ENCODE measurements around the gene CCDC57.

The CCDC57 gene

DNA sequence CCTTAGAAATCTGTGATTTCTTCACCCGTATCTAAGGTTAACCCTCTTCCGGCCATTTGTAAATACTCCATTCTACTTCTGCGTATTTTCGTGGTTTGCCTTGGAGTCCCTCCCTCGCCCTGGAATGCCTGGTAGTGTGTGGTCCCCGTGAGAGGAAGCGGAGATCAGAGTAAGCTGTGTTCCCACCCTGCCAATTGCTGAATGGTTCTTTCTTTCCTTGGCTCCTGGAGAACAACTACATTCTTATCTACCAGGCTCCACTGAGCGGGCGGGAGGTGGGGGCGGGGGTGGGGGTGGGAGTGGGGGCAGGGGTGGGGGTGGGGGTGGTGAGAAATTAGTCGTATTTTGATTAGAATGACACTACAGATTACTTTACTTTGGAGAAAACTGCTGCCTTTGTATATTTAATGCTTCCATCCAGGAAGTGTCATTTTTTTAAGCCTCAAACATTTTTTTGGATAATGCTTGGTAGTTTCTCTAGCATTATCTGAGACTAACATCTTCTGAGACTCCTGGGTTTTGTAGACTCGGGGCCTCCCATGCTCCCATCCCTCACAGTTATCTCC, 93.7 kb downstream of the CCDC57 start:
- DNase-seq = no peak

GRCh38 chr17:82118168-82118814, 94.4 kb downstream of the CCDC57 start:
- DNase-seq = no peak

DNA sequence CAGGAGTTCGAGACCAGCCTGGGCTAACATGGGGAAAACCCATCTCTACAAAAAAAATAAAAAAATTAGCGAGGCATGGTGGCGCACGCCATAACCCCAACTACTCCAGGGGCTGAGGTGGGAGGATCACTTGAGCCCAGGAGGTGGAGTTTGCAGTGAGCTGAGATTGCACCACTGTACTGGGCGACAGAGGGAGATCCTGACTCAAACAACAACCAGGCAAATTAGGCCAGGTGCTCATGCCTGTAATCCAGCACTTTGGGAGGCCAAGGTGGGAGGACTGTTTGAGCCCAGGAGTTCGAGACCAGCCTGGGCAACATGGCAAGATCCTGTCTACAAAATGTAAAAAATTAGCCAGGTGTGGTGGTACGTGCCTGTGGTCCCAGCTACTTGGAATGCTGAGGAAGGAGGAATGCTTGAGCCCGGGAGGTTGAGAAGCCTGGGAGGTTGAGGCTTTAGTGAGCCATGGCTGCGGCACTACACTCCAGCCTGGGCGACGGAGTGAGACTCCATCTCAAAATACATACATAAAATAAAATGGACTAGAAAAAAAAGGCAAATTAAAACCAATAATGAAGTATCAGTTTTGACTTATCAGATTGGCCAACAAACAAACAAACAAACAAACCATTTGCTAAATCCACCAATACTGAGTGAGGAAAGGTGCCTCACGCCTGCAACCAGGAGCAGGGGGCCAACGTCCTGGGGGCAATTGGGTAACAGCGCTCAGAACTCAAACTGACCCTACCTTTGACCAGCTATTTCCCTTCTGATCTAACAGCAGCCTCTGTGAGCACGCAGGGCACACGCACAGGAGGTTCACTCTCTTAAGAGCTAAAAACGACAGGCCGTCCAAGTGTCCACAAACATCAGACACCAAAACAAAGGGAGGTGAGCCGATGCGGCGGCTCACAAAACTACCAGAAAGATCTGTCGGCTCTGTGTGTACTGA, 95.2 kb downstream of the CCDC57 start:
- DNase-seq = no peak

- DNase-seq = no peak
Measured at GRCh38 chr17:82116246-82116645, 96.4 kb downstream of the CCDC57 start.

- no peak for DNase-seq
Measured at GRCh38 chr17:82114872-82115271, 97.8 kb downstream of the CCDC57 start.

DNA sequence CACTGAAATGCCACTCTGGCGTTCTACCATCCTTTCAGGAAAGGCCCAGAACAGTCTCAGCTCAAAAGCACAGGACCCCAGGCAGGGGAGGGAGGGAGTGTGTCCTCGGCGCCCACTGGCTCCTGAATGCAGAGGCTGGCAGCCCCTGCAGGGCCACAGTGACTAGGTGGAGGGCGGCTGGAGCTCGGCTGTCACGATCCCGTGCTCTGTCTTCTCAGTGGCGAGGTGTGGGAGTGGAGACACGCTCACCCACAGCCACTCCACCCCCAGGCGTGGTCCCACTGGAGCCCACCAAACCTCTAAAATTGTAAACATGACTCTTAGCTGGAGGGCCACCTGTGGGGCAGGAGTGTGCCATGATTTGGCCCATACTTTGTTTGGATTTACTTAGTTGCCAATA, 98.2 kb downstream of the CCDC57 start:
- DNase-seq = no peak

- no peak for DNase-seq
Measured at GRCh38 chr17:82113941-82114340, 98.7 kb downstream of the CCDC57 start.

DNA sequence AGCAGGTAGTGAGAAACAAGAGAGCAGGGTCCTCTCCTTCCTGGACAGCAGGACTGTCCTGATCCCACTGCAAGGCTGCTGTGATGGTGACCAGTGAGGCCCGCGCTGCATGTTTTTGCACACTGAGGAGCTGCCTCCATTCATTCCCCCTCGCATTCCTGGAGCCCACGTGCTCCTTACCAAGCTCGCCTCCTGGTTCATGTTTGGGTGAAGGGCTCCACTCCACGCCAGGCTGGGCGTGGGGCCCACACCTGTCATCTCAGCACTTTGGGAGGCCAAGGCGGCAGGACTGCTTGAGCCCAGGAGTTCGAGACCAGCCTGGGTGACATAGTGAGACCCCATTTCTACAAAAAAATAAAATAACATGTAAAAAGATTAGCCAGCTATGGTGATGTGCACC, 99.2 kb downstream of the CCDC57 start:
- no peak for DNase-seq

GRCh38 chr17:82112914-82113311, 99.7 kb downstream of the CCDC57 start:
- no peak for DNase-seq

DNA sequence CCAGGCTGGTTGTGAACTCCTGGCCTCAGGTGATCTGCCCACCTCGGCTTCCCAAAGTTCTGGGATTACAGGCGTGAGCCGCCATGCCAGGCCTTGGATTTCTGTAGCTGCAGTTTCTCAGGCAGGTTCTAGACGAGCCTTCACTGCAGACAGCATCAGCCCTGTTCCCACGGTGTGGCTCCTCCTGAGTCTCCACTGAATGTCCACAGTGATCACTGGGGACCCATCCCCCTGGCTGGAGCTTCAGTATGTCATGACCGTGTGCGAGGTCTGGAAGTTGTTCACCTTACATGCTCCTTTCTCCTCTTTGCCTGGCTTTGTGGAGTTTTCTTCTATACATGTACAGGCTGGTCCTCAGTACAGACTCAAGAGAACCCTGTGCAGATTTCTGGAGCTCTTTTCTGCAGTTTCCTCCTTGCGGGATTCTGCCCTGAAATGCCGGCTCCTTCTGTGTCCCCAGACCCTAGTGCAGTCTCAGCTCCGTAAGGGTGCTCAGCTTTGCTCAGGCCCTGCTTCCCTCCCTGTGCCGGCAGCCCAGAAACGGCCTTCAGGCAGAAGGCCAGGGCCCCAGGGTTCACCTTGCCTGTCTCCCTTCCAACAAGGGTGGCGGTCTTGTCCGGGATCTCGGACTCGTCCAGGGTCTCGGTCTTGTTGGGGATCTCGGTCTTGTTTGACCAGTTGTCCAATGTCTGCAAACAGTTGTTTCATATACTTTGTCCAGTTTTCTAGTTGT, 100.3 kb downstream of the CCDC57 start:
- DNase-seq = no peak

GRCh38 chr17:82110298-82110697, 102.3 kb downstream of the CCDC57 start:
- no peak for DNase-seq

DNA sequence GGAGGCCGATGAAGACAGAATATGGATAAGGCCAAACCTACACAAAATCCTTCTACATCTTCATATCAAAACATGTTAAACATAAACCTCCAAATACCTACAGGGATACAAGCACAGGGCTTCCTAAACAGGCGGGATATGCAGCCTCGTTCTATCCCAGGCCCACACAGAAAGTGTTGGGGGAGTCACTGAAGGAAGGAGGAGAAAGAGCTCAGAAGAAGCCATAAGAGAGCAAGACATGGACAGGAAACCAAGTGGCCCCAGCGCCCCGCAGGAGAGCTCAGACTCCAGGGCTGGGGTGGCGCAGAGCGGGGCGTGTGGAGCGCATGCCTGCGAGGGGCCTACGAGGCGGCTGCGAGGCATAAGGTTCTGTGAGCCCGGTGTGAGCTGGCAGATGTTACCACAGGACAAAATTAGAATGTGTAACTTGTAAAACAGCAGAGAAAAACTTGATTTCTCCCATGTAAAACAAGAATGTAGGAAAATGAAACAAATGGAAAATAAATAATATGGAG, 103.6 kb downstream of the CCDC57 start:
- DNase-seq = no peak

GRCh38 chr17:82108496-82108945, 104.1 kb downstream of the CCDC57 start:
- DNase-seq = no peak

DNA sequence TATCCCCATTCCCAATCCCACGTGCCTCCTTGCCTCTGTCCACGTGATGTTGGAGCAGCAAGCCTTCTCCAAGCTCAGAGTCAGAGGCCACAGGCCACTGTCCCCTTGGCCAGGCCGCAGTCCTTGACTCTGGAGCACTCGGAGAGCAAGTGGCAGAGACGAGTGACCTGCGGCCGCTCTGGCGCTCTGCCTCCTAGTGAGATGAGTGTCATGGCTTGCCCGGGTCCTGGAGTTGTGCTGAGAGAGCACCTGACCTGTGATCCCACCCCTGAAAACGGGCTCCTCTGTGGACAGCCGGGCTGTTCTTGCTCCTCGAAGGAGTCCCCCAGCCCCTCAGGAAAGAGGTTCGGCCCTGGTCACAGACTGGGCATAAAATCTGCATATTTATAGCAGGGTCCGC, 104.6 kb downstream of the CCDC57 start:
- no peak for DNase-seq

GRCh38 chr17:82107341-82107860, 105.2 kb downstream of the CCDC57 start:
- no peak for DNase-seq

- DNase-seq = no peak
Measured at GRCh38 chr17:82106688-82107305, 105.8 kb downstream of the CCDC57 start.

- peak in 1 of 4 experiments; percentile 30 for DNase-seq
Measured at GRCh38 chr17:82105882-82106687, 106.6 kb downstream of the CCDC57 start.

- no peak for DNase-seq
Measured at GRCh38 chr17:82105417-82105881, 107.2 kb downstream of the CCDC57 start.

DNA sequence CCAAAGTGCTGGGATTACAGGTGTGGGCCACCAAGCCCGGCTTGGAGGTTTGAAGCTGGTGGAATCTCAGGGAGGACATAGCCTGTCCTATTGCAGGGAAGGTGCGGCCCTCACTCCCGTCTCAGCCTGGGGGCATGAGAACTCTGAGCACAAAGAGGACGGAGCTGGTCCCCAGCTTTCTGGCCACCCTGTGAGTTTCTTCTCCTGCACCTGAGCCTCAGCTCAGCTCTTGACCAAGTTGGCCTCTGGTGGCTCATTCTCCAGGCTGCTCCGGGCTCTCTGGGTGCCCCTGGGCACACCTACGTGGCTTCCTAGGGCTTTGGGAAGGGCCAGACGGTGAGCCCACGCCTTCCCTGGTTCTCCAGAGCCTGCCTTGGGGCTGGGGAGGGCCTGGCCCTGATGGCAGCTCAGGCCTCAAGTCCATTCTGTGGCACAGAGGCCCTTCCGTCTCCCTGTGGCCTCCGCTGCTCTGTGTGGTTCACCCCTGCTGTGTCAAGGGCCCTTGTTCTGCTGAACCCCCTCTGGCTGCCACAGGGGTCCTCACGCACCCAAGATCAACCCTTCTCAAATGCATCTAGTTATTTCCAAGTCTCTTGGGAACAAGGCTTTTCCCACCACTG, 107.7 kb downstream of the CCDC57 start:
- no peak for DNase-seq

All from activated CD4-positive, CD25-positive, alpha-beta regulatory T cell (primary cell).